ENCODE data around the gene DISC1.
"Not testable (repeated sequence)": the region's sequence is repeated elsewhere in the genome, so short reads cannot be mapped to it uniquely, and the experiment has no call there.

DISC1 gene

GRCh38 chr1:231639819-231640218, 13.2 kb downstream of the DISC1 start:
- DNase-seq: no peak

DNA sequence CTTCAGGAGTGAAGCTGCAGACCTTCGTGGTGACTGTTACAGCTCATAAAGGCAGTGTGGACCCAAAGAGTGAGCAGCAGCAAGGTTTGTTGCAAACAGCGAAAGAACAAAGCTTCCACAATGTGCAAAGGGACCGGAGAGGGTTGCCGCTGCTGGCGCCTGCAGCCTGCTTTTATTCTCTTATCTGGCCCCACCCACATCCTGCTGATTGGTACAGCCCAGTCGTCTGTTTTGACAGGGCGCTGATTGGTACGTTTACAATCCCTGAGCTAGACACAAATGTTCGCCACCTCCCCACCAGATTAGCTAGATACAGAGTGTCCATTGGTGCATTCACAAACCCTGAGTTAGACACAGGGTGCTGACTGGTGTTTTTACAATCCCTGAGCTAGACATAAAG, 14.9 kb downstream of the DISC1 start:
- not testable (repeated sequence) for DNase-seq

- not testable (repeated sequence) for DNase-seq
Measured at GRCh38 chr1:231642061-231642460, 15.5 kb downstream of the DISC1 start.

- no peak for DNase-seq
Measured at GRCh38 chr1:231642618-231643017, 16.0 kb downstream of the DISC1 start.

- DNase-seq: no peak
Measured at GRCh38 chr1:231643071-231643934, 16.7 kb downstream of the DISC1 start.

- no peak for DNase-seq
Measured at GRCh38 chr1:231643935-231644237, 17.3 kb downstream of the DISC1 start.

GRCh38 chr1:231645634-231646033, 19.0 kb downstream of the DISC1 start:
- not testable (repeated sequence) for DNase-seq

GRCh38 chr1:231646165-231646564, 19.6 kb downstream of the DISC1 start:
- DNase-seq: not testable (repeated sequence)

- DNase-seq: not testable (repeated sequence)
Measured at GRCh38 chr1:231651621-231652260, 25.2 kb downstream of the DISC1 start.

DNA sequence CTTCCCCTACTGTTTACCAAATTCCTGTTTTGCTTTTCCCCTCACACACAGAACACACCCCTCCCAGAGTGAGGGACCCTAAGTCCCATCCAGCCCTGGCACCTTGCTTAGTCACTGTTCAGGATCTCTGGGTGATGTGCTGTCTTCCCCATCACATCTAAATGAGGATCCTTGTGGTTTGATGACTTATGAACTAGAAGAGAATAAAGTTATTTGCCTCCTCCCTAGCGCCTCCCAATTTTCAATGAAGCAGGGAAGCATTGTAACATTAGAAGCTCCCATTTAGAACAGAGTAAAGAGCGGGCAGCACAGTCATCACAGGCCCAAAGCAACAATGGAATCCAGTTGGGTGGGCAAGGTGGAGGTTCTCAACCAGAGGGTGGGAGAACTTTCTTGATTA, 27.0 kb downstream of the DISC1 start:
- no peak for DNase-seq

- DNase-seq: no peak
Measured at GRCh38 chr1:231656741-231657140, 30.2 kb downstream of the DISC1 start.

GRCh38 chr1:231658223-231658622, 31.6 kb downstream of the DISC1 start:
- not testable (repeated sequence) for DNase-seq

DNA sequence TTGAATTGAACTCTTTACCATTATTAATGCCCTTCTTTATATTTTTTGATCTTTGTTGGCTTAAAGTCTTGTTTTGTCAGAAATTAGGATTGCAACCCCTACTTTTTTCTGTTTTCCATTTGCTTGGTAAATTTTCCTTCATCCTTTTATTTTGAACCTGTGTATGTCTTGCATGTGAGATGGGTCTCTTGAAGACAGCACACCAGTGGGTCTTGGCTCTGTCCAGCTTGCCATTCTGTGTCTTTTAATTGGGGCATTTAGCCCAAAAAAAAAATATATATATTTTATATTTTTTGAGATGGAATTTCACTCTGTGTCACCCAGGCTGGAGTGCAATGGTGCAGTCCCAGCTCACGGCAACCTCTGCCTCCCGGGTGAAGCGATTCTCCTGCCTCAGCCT, 33.6 kb downstream of the DISC1 start:
- DNase-seq: no peak

- DNase-seq: no peak
Measured at GRCh38 chr1:231663211-231663792, 36.7 kb downstream of the DISC1 start.

DNA sequence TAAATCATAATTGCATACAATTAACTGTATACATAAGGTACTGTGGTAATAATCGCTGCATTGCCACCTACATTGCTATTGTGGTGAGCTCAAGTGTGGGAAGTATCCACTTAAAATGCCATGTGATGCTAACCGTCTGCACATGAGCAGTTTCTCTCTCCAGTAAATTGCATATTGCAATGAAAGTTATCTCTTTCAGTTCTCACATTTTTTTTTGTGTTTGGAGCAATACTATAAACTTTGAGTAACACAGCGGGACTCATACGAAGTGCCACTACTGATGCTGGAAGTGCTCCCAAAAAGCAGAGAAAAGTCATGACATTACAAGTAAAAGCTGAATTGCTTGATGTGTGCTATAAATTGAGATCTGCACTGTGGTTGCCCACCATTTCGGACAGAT, 38.5 kb downstream of the DISC1 start:
- no peak for DNase-seq

DNA sequence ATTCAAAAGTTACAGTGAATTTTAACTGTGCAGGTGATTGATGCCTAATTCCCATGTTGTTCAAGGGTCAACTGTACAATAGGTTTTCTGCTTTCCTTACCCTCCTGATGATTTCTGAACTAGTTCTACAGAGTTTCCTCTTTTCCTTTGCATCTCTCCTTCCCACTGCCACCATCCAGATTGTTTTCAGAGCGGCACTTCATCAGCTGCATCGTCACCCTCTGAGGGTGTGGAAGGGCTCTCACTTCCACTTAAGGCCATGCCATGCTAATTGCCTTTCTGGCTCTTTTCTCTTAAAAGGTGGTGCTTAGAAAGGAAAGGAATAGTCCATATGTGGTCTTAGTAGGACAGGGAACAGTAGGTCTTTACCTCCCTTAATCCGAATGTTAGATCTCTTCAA, 39.1 kb downstream of the DISC1 start:
- no peak for DNase-seq

DNA sequence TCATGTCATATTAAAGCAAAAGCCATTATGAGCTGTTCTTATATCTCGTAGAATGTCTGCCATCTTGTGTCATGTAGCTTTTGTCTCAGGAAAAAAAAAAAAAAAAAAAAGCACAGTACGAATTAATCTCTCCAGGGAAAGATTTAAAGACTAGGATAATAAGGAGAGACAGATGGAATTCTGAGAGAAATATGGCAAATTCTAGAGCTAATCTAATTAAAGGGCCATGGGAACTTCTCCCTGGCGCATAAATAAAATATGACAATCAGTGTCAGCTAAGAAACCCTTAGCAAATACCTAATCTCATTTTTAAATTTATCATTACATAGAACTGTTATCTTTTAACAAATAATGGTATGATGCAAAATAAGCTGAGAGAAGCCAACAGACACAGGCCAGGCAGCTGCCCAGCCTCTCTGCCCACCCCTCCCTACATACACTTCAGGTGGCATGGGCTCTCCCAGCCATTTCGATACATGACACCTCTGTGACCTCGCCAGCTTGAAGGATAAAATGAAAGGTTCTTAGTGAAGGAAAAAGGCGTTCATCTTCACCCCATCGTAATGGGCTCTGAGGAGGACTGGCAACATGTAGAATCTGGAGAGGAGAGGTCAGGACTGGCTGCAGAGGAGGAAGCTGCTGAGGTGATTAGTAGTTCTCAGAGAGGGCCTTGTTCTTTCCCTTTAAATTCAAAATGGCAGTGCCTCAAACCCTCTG, 39.8 kb downstream of the DISC1 start:
- DNase-seq: no peak

DNA sequence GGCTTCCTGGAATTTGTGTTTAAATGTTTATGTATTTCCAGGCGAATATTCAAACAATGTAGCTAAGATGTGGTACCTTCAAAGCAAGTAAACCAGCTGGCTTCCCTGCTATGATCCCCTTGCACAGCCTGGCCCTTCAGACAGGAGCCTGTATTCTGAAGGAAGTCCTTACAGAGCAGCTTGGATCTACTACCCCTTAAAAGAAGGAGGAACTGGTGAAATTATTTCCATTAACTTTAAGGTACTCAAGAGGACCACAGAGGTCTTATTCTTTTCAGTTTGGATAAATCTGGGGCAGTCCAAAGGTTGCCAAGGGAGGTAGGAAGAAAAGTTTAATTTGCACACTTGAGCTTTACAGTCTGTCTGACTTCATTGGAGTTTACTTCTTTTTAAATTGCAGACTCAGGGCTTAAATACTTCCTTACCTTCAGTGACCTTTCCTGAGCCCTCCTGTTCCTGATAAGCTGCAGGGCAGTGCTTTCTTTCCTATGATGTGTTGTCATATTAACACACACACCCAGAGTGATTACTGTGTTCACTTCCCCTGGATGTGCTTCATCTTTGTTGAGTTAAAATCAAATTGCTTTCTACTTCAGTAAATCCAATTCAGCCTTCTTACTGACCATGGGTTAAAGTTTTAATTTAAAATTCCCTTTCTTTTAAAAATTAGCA, 40.5 kb downstream of the DISC1 start:
- no peak for DNase-seq

- no peak for DNase-seq
Measured at GRCh38 chr1:231667896-231668506, 41.4 kb downstream of the DISC1 start.

- no peak for DNase-seq
Measured at GRCh38 chr1:231668826-231669225, 42.2 kb downstream of the DISC1 start.

DNA sequence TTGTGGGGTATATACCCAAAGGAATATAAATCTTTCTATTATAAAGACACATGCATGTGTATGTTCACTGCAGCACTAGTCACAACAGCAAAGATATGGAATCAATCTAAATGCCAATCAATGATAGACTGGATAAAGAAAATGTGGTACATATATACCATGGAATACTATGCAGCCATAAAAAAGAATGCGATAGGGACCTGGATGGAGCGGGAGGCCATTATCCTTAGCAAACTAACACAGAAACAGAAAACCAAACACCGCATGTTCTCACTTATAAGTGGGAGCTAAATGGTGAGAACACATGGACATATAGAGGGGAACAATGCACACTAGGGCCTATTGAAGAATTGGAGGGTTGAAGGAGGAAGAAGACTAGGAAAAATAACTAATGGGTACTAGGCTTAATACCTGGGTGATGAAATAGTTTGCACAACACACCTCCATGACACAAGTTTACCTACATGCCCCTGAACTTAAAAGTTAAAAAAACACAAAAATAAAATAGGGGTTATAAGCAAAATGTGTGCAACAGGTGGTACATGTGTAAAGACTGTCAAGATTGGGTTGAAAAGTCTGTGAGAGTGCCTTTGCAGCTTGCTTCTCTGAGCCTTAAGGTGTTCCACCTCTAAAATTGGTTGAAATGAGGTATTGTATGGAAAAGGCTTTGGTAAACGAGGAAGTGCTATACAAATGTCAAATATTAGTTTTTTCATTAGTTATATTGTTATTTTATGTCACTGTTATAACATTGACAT, 43.5 kb downstream of the DISC1 start:
- DNase-seq: not testable (repeated sequence)

DNA sequence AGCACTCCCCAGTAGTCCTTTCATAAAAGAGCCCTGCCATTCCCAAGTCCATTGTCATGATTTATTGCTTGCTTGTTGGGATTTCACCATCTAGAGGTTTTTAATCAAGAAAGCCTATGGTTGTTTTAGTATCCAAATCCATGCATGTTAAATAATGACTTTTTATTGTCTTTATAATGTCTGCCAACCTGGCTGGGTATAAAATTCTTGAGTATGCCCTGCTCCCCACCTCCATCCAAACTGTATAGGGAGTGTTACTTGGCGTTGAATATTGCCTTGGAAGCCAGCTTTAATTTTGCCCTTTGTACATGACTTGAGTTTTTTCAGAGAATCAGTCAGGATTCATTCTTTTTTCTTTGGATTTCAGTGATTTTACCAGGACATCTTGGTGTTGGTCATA, 44.2 kb downstream of the DISC1 start:
- DNase-seq: no peak
